HG03064 (cell line): ENCODE results near the gene PPIF.

Source experiments
- ATAC-seq: cut with Tn5 transposase; IDR thresholded peaks from one replicate; pipeline ENCODE4 v1.9.1; 2021; ENCODE audit warnings: low read depth; ENCODE audit not compliant: unreplicated experiment

PPIF gene

DNA sequence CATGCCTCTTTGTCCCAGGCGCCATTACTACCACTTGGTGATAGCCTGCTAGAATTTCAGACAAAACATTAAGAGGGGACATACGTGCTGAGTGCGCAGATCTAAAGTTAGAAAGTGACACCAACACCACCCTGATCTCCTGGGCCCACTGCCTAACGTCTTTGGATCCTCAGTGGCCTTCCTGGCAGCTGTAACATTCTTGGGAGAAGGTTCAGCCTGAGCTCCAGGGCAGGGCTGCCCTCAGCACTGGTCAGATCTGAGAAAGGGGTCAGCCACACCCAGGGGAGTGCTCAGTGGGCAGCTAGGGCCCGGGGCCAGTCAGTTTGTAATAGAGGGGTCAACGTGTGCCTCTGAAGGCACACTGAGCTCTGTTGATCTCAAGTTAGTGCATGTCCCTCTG lies 49.8 kb downstream of the PPIF start:
- no peak for ATAC-seq

DNA sequence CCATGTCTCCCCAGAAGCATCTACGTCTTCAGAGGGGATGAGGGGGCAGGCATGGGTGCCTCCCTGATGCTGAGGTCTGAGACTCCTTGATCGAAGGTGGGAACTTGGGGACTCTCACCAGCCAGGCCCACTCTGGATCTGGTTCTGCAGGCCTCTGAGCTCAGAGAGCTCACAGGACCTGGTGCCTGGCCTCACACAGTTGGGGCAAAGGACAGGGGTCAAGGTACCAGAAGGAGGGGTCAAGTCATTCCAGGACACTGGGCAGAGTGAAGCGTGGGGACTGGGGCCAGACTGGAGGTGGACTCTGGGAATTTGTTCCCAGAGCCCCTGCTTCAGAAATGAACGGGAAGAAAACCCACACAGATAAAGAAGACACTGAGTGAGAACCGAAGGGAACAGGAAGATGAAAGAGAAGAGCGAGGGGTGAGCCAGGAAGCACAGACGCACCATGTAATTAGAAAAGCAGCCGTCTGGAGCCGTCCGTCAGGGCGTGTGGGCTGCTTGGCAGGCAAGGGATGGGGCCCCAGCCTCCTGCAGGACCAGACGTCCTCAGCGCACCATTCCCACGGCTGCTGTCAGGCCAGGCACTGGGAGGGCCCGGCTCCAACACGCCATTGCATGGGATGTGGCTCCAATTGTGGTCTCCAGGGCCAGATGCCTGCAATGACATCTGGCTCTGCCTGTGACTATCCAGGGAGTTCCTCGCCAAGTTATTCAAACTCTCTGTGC lies 50.5 kb downstream of the PPIF start:
- ATAC-seq: no peak

DNA sequence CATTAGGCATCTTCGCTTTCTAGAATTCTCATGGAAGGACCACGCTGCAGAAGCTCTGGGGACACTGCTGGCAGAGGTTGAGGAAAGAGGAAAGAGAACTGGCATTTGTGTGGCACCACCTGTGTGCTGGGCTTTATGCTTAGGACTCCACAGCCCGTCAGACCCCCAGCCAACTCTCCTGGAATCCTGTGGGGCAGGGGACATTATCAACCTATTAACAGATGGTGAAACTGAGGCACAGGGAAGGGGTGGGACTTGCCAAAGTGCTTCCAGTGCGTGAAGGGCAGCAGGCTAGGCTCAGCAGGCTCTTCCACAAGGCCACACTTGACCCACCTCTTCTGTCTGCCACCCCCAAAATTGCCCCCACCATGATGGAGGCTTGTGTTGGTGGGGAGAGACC lies 51.4 kb downstream of the PPIF start:
- ATAC-seq: no peak

DNA sequence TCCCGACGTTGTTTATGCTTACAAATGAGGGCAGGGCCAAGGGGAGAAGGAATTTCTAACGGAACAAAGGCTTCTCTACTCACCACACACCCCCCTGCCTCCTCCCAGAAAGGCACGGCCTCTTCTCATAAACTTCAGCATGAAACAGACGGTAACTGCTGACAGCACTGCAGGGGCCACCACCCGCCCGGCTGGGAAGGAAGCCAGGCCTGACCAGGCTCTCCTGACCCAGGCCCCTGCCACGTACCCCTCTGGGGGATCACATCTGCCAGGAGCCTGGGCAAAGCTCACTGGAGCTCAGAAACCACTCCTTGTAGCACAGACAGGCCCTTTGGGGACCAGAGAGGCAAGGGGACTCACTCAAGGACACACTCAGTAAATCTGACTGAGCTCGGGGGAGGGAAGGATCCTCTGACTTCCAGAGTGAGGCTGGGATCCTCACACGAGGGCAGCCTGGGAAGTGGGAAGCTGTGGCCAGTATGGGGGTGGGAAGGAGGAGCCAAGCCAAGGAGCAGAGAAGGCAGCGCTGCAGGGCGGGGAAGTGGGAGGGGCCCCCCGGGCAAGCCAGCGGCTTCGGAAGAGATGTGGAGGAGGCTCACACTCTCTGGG lies 52.1 kb downstream of the PPIF start:
- no peak for ATAC-seq

DNA sequence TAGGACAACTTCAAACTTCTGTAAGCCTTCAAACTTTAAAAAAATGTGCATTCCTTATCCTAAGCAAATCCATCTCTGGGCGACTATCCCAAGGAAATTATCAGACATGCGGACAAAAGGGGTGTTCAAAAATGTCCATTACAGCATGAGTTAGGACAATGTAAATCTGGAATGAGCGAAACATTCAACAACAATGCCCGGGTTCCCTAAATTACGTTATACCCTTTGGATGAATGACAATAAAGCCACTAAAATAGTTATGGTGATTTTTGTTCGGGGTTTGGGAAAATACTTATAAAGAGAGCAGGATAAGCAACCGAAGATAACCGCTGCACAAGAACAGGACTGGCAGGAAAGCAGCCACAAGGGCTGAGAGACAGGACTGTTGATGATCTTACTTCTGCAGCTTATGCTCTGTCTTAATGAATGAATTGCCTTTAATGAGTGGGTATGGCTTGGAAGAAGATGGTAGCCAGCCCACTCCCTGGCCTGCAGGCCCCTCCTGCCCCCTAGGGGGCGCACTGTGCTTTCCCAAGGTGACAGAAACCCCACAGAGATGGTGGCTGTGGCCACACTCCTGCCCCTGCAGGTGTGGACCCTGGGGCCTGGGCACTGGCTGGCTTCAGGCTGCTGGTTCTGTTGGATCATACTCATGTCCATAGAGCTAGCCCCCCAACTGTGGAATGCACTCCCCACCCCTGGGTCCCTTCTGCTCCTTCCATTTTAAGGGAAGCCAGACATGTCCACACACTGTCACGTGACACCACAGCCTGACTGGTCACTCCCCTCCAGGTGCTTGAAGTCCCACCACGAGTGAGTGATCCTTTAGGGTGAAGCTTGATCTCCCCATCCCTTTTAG lies 53.1 kb downstream of the PPIF start:
- peak; percentile 86 for ATAC-seq

DNA sequence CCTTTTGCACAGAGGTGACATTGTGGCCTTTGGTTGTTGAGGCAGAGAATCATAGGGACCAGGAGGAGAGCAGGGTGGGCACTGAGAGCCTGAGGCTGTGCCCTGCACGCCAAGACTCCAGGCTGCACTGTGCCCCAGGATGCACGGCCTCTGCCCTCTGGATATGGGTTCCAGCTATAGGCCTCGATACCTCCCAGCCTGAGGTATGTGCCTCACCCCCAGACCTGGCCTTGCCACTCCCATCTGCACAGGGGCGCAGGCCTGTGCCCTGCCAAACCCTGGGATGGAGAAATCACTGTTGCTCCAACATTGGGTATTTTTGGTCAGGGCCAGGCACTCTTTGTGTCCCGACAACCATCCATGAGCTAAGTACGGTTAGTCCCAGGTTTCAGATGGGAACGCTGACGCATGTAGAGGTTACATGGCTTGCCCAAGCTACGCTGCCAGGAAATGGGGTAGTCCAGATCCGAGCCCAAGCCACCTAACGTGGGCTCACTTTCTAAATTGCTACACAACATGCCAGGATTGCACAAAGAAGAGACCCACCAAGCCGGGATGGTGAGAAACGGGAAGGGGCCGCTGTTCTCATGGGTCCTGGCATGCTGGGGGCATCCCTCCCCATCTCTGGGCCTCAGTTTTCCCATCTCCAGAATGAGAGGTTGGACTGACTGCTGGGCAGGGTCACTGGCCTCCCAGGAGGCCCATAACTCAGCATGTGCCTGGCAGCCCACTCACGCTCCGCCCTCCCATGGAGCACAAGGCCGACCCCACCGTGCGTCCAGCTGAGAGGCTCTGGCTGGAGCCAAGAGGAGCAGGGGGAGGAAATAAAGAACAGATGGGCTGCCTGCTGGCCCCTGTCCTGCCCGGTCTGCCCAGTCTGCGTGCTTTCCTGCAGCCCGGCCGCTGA lies 54.0 kb downstream of the PPIF start:
- no peak for ATAC-seq

DNA sequence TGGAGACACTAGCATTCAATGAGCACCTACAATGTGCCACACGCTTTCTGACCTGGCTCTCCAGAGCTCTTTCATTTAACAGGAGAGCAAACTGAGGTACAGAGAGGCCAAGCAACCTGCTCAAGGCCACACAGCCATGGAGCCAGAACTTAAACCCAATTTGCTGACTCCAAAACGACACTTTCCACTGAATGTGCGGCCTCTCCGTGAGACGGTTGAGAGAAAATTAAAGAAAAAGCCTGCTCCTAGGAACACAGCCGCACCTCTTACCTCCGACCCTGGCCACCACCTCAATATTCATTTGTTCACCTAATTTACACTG lies 55.3 kb downstream of the PPIF start:
- ATAC-seq: no peak

DNA sequence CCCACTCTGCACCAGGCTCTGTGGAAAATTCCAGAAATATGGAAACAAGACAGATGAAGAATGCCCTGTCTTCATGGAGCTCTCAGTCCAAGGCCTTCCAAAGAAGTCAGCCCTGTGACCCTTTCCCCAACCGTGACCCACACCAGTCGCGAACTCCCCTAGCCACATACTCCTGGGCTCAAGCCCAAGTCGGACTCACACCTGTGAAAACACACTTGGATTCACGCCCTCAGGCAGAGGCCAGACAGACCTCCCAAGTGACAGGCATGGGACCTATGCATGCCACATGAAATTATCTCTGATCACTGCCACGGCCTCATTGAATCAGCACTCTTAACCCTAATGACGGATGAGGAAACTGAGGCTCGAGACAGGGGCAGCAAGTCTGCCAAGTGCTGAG lies 55.7 kb downstream of the PPIF start:
- no peak for ATAC-seq

DNA sequence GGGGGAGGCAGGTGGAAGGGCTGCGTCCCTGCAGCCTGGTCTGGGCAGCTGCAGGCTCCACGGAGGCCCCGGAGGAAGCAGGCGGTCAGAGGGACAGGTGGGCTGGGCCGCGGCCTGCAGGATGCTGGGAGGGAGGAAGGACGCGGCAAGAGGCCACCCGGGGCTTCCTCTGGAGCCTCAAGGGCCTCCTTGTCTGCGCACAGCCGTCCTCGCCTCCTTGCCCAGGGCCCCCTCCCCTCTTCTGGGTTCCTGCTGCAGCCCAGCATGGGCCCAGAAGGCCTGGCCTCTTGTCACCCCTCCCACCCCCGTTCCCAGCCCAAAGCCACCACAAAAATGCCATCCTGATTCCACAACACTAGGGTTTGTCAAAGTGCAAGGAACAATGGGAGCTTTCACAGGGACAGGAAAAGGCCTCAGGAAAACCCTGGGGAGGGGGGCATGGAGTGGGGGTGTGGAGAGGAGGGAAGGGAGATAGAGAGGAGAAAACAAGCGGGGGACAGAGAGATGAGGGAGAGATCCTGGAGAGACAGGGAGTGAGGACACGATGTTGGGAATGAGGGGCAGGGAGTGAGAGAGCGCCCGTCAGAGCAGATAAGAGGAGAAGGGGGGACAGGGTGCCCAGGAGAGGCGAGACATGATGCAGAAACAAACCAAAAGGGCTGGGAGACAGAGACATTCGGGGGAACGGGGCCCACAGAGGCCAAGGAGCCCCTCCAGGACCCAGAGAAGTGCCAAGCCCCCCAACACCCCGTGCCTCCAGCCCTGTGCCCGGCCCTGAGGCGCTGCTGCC lies 56.4 kb downstream of the PPIF start:
- ATAC-seq: no peak

DNA sequence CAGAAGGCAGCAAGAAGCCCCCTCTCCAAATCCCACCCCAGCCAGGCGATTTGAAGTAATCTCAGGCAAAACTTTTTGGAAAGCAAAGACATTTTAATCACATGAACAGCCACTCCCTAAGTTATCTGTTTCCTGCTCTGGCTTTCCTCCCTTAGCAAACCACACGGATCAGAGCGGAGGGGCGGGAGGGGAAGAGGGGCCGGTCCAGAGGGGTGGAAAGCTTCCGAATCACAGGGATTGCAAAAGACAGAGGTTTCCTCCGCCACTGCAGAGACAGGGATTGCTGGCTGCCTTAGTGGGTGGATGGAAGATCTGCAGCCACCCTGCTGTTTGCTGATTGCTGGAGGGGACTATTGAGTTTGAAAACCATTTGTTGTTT lies 57.0 kb downstream of the PPIF start:
- no peak for ATAC-seq

DNA sequence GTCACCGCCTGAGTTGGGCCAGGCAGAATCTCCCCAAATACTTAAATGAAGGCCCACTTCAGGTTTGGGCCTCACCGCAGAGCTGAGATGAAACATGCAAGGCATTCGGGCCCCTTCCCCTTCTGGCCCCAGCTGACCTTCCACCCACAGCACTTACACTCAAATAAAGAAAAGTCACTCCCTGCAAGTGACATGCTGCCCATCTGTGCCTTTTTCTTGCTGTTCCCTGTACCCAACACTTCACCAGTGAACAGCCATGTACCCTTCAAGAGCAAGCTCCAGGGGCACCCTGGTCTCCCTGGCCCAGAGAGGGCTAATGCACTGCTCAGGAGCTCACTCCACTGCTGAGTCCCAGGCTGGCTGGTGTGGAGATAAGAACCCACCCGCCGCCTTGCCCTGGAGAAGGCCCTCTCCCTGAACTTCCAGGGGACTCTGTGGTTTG lies 57.4 kb downstream of the PPIF start:
- no peak for ATAC-seq
